Loucy (cell line): ENCODE results near the gene ZNF644.

Experiments used
- CTCF ChIP-seq: fragments of 200-600 bp; sonication (generic); conservative IDR thresholded peaks from 2 replicates; pipeline ENCODE4 v1.5.1; 2014; ENCODE audit warnings: mild to moderate bottlenecking, antibody characterized with exemption, low read length
- EZH2phosphoT487 ChIP-seq: fragments of 200-600 bp; IDR thresholded peaks from 2 replicates; pipeline ENCODE4 v1.6.1; 2018; ENCODE audit warnings: antibody characterized with exemption, mild to moderate bottlenecking, moderate library complexity, borderline replicate concordance

- TF ChIP-seq EZH2phosphoT487 (no peak), CTCF (no peak)
These were observed 140.8 kb downstream of the ZNF644 start for GRCh38 chr1:90881034-90881433.
